ENCODE data around the gene SPTBN1.

- TF ChIP-seq CTCF (IDR thresholded peaks at IDR 0.05) = no peak
- no peak for TF ChIP-seq POLR2A (IDR thresholded peaks at IDR 0.05)
- TF ChIP-seq EP300 (IDR thresholded peaks at IDR 0.05) = no peak
These were observed 142.5 kb downstream of the SPTBN1 start for GRCh38 chr2:54598347-54599325.

All from gastroesophageal sphincter (tissue), 3 donors.